CD14-positive monocyte (primary cell): ENCODE measurements around the gene PIH1D1. TPM values are rescaled to one million over a fixed set of nuclear protein-coding genes. Genes with fewer than 3 reads are reported as not detected.

Source experiments
- DNase-seq, 3 donors: peaks; one replicate each; pipeline ENCODE4 v3.0.0-alpha.2; 2011 to 2022
- H2AFZ ChIP-seq: 2 replicates; pipeline ENCODE4 v1.6.0; 2012; ENCODE audit warnings: mild to moderate bottlenecking, low read depth, low read length, inconsistent platforms; ENCODE audit not compliant: insufficient read depth, poor library complexity, severe bottlenecking
- H3K27ac ChIP-seq, 2 donors: 1 replicate in 1 of 2; 2 replicates in 1 of 2; pipeline ENCODE4 v1.5.1; 2012 to 2013; ENCODE audit warnings: low read length in 2 of 2, control low read depth in 1 of 2, inconsistent platforms in 1 of 2, low read depth in 1 of 2, mild to moderate bottlenecking in 1 of 2
- H3K27me3 ChIP-seq, 2 donors: one replicate each; pipeline versions ENCODE4 v1.6.0 to v1.6.1; 2011 to 2013; ENCODE audit warnings: low read length in 2 of 2; ENCODE audit not compliant: control insufficient read depth in 2 of 2, insufficient read depth in 2 of 2
- H3K36me3 ChIP-seq, 2 donors: replicated peaks in 1 of 2; 1 replicate in 1 of 2; 2 replicates in 1 of 2; pipeline versions ENCODE4 v1.5.1 to v1.6.1; 2012 to 2013; ENCODE audit warnings: low read length in 2 of 2, control low read depth in 1 of 2, inconsistent platforms in 1 of 2, mild to moderate bottlenecking in 1 of 2; ENCODE audit not compliant: insufficient read depth in 2 of 2, control insufficient read depth in 1 of 2
- H3K4me1 ChIP-seq, 2 donors: 1 replicate in 1 of 2; 2 replicates in 1 of 2; pipeline versions ENCODE4 v1.5.1 to v1.6.1; 2012 to 2013; ENCODE audit warnings: low read length in 2 of 2, control low read depth in 1 of 2, inconsistent platforms in 1 of 2, mild to moderate bottlenecking in 1 of 2, moderate library complexity in 1 of 2; ENCODE audit not compliant: insufficient read depth in 2 of 2, control insufficient read depth in 1 of 2
- H3K4me2 ChIP-seq: replicated peaks from 2 replicates; pipeline ENCODE3; 2012; ENCODE audit warnings: low read length, moderate library complexity, mild to moderate bottlenecking; ENCODE audit not compliant: poor library complexity, severe bottlenecking; ENCODE audit errors: extremely low read depth
- H3K4me3 ChIP-seq, 3 experiments: fragments of 200-600 bp in 1 of 3; sonication (generic) in 1 of 3; replicated peaks in 1 of 3; 1 replicate in 2 of 3; 2 replicates in 1 of 3; pipeline ENCODE4 v1.5.1; 2011 to 2013; ENCODE audit warnings: low read length in 3 of 3, mild to moderate bottlenecking in 3 of 3, control low read depth in 2 of 3, low read depth in 2 of 3, inconsistent platforms in 1 of 3, moderate library complexity in 1 of 3
- H3K79me2 ChIP-seq: 2 replicates; pipeline ENCODE4 v1.6.0; 2012; ENCODE audit warnings: mild to moderate bottlenecking, control low read depth, inconsistent platforms, low read length, moderate library complexity; ENCODE audit not compliant: insufficient read depth
- H3K9ac ChIP-seq: 2 replicates; pipeline ENCODE4 v1.6.0; 2017; ENCODE audit warnings: low read length, mild to moderate bottlenecking; ENCODE audit not compliant: insufficient read depth, poor library complexity, severe bottlenecking
- H3K9me3 ChIP-seq, 2 donors: replicated peaks in 1 of 2; 1 replicate in 1 of 2; 2 replicates in 1 of 2; pipeline versions ENCODE4 v1.5.1 to v1.6.1; 2012 to 2013; ENCODE audit warnings: low read length in 2 of 2, control low read depth in 1 of 2; ENCODE audit not compliant: control insufficient read depth in 1 of 2, insufficient read depth in 1 of 2
- H4K20me1 ChIP-seq: 2 replicates; pipeline ENCODE4 v1.6.0; 2012; ENCODE audit warnings: mild to moderate bottlenecking, low read length, control low read depth, moderate library complexity; ENCODE audit not compliant: insufficient read depth
- H3K27ac Mint-ChIP-seq, 7 donors: one replicate each; pipeline ENCODE4 v1.8.0; 2020; ENCODE audit warnings: mild to moderate bottlenecking in 7 of 7, mixed read lengths in 7 of 7, moderate library complexity in 6 of 7, inconsistent platforms in 2 of 7
- H3K27me3 Mint-ChIP-seq, 3 donors: one replicate each; pipeline ENCODE4 v1.8.0; 2021 to 2022; ENCODE audit warnings: low read depth in 3 of 3, mild to moderate bottlenecking in 3 of 3, mixed read lengths in 3 of 3, moderate library complexity in 3 of 3, inconsistent platforms in 1 of 3
- H3K36me3 Mint-ChIP-seq, 2 donors: one replicate each; pipeline ENCODE4 v1.8.0; 2020; ENCODE audit warnings: mixed read lengths in 2 of 2, inconsistent platforms in 1 of 2, mild to moderate bottlenecking in 1 of 2
- H3K4me1 Mint-ChIP-seq: one replicate; pipeline ENCODE4 v1.8.0; 2020; ENCODE audit warnings: mild to moderate bottlenecking, mixed read lengths
- H3K4me3 Mint-ChIP-seq, 2 donors: one replicate each; pipeline ENCODE4 v1.8.0; 2020; ENCODE audit warnings: mild to moderate bottlenecking in 2 of 2, mixed read lengths in 2 of 2, moderate library complexity in 1 of 2
- H3K9me3 Mint-ChIP-seq, 7 donors: one replicate each; pipeline ENCODE4 v1.8.0; 2020 to 2022; ENCODE audit warnings: mixed read lengths in 7 of 7, mild to moderate bottlenecking in 6 of 7, moderate library complexity in 6 of 7, inconsistent platforms in 2 of 7
- CTCF ChIP-seq: fragments of 200-600 bp; IDR thresholded peaks from one replicate; pipeline ENCODE4 v1.8.0; 2022; ENCODE audit warnings: antibody characterized with exemption, mild to moderate bottlenecking
- WGBS: methylation state at CpG from one replicate; pipeline ENCODE4 v1.1.5; 2013; ENCODE audit warnings: missing lambda C conversion rate; ENCODE audit not compliant: insufficient coverage; 5-methylcytosine and 5-hydroxymethylcytosine counted together
- intact Hi-C, 2 donors: fragments of 100-400 bp; cut with micrococcal nuclease; formaldehyde crosslinking; loops; one replicate each; pipeline versions ENCODE4 v1.15.0 to v1.15.1; 2023
- polyA plus RNA-seq, 3 donors: library from polyadenylated mRNA; depleted of rRNA in 1 of 3; unstranded in 2 of 3; stranded (reverse) in 1 of 3; fragments of 300-500 nt in 2 of 3; fragments of >200 nt in 1 of 3; fragmentation: Illumina TruSeq in 2 of 3; gene quantifications; 1 replicate in 2 of 3; 2 replicates in 1 of 3; pipeline ENCODE4 v1.2.3, GENCODE V29; 2012 to 2021

The PIH1D1 gene
- polyA plus RNA-seq, 3 donors = 62.3 to 102 (median 83.9) TPM

GRCh38 chr19:49450405-49450804 lies 1.2 kb downstream of the PIH1D1 start:
- Histone ChIP-seq H3K27me3 (no peaks in the 10 kb centered on the region), H3K79me2 (peaks cover 35% of the 10 kb centered on the region), H4K20me1 (no peaks in the 10 kb centered on the region), H3K36me3 (peaks cover 24 to 33% of the 10 kb centered on the region in 2 donors), H3K4me3 (peak overlapping the region in 1 of 3 experiments; percentile 98), H3K9ac (no peak overlapping the region), H3K4me2 (peak overlapping the region; percentile 99), H3K9me3 (no peaks in the 10 kb centered on the region), H3K27ac (no peak overlapping the region), H3K4me1 (peaks cover 35 to 46% of the 10 kb centered on the region in 2 donors), H2AFZ (no peak overlapping the region)
- H3K9me3 Mint-ChIP-seq = peaks cover 0 to 2% (median 0%) of the 10 kb centered on the region in 7 donors
- H3K4me1 Mint-ChIP-seq = peaks cover 50% of the 10 kb centered on the region
- no peak overlapping the region for H3K4me3 Mint-ChIP-seq
- TF ChIP-seq CTCF = no peak
- DNase-seq = no peak
- peaks cover 0 to 3% (median 0%) of the 10 kb centered on the region in 3 donors for H3K27me3 Mint-ChIP-seq
- H3K36me3 Mint-ChIP-seq = peaks cover 40 to 50% of the 10 kb centered on the region in 2 donors
- intact Hi-C loops = loop anchor here (5.0 to 10.0 kb wide), 3 partner anchors 37 to 366 kb away; partner anchors contain the start of genes RPL13A (in 1 of the 2), RPS11 (in 1 of the 2) and SNRNP70 (in 1 of the 2)
- 71% methylated on average over 4 of the region's 7 CpGs for WGBS
- peak overlapping the region in 5 of 7 donors; percentile 42 to 99 (median 66) for H3K27ac Mint-ChIP-seq

GRCh38 chr19:49448432-49448786 lies 3.2 kb downstream of the PIH1D1 start:
- Mint-ChIP-seq H3K27ac (no peak overlapping the region), H3K27me3 (no peaks in the 10 kb centered on the region), H3K36me3 (peaks cover 40 to 50% of the 10 kb centered on the region in 2 donors), H3K4me3 (no peak overlapping the region), H3K4me1 (peaks cover 56% of the 10 kb centered on the region), H3K9me3 (peaks cover 0 to 2% (median 0%) of the 10 kb centered on the region in 7 donors)
- Histone ChIP-seq H3K27me3 (no peaks in the 10 kb centered on the region), H3K79me2 (peaks cover 21% of the 10 kb centered on the region), H3K27ac (no peak overlapping the region), H2AFZ (no peak overlapping the region), H3K4me2 (no peak overlapping the region), H3K36me3 (peaks cover 24 to 33% of the 10 kb centered on the region in 2 donors), H3K4me1 (peaks cover 39 to 53% of the 10 kb centered on the region in 2 donors), H4K20me1 (no peaks in the 10 kb centered on the region), H3K9ac (no peak overlapping the region), H3K4me3 (no peak overlapping the region), H3K9me3 (no peaks in the 10 kb centered on the region)
- no peak for TF ChIP-seq CTCF
- intact Hi-C loops = no loop called here
- WGBS = 92% methylated on average over 5 of the region's 6 CpGs
- no peak for DNase-seq
